ENCODE measurements around the gene KRT86.

DNA sequence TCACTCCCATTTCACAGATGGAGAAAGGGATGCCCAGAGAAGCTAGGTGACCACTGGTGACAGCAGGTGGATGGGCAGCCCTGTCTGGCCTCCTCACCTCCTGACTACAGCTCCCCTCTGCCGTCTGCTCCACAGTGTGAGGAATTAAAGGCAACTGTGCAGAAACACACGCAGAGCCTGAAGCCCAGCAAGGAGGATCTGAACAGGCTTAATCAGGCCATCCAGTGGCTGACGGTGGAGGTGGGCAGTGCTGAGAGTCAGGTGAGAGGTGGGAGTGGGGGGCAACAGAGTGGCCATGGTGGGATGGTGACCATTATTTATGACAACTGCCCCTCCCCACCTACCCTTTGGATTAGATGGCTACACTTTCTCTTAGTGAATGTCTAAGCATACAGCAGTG, 1.2 kb downstream of the KRT86 start:
- TF ChIP-seq CTCF (IDR thresholded peaks at IDR 0.05) (no peak), POLR2A (IDR thresholded peaks at IDR 0.05) (no peak)
